ENCODE data around the gene TBC1D22B. TPM values are rescaled to one million over a fixed set of nuclear protein-coding genes. Genes with fewer than 3 reads are reported as not detected.

The TBC1D22B gene
- total RNA-seq, 5 donors from 2014 or later (not counting 1 experiment from before 2014, with no cell fraction given), result 9.5 to 12.6 (median 10.7) TPM

Other genes with a start within 250 kb of the TBC1D22B start
- gene PIM1, start 87.6 kb upstream of the TBC1D22B start, total RNA-seq, result 100 to 1,000 TPM; 225 to 334 (median 313) TPM
- 1 to 10 TPM in 1 of 5 donors, under 1 TPM in 4; 0.22 to 1.3 (median 0.49) TPM for gene TMEM217, start 372 bp downstream of the TBC1D22B start, total RNA-seq
- gene RNF8, start 96.2 kb downstream of the TBC1D22B start, total RNA-seq, result 10 to 100 TPM; 10.6 to 18.5 (median 15.2) TPM
- 10 to 100 TPM; 62.5 to 82.7 (median 75.2) TPM for gene CMTR1, start 175.4 kb downstream of the TBC1D22B start, total RNA-seq
- 10 to 100 TPM; 14.3 to 25.2 (median 17.8) TPM for gene CCDC167, start 242.1 kb downstream of the TBC1D22B start, total RNA-seq

Measured in T-cell (primary cell).